Right renal pelvis (tissue), 4 donors: ENCODE results near the gene HMCN2. TPM values are rescaled to one million over a fixed set of nuclear protein-coding genes. Genes with fewer than 3 reads are reported as not detected.

Experiments used
- DNase-seq, 4 donors: peaks; one replicate each; pipeline ENCODE4 v3.0.0-alpha.2; 2013; ENCODE audit warnings: low read depth in 4 of 4, low spot score in 3 of 4, missing footprints in 1 of 4
- polyA plus RNA-seq, 4 donors: library from polyadenylated mRNA; unstranded; fragments of 120-200 nt; gene quantifications; one replicate each; pipeline ENCODE4 v1.2.1, GENCODE V29; 2013; ENCODE audit not compliant: insufficient read length in 4 of 4

Gene HMCN2
- polyA plus RNA-seq, 4 donors = 0.50 to 1.6 (median 0.79) TPM

GRCh38 chr9:130341839-130342713 is 76.5 kb downstream of the HMCN2 start:
- no peak for DNase-seq

- no peak for DNase-seq
Observed at GRCh38 chr9:130342714-130343085, 77.1 kb downstream of the HMCN2 start.

GRCh38 chr9:130343445-130343918 is 77.9 kb downstream of the HMCN2 start:
- DNase-seq = no peak

GRCh38 chr9:130344366-130344765 is 78.8 kb downstream of the HMCN2 start:
- DNase-seq = no peak

GRCh38 chr9:130345009-130345896 is 79.7 kb downstream of the HMCN2 start:
- no peak for DNase-seq

GRCh38 chr9:130345897-130346385 is 80.4 kb downstream of the HMCN2 start:
- no peak for DNase-seq

- DNase-seq = no peak
Observed at GRCh38 chr9:130346431-130346830, 80.9 kb downstream of the HMCN2 start.

- no peak for DNase-seq
Observed at GRCh38 chr9:130347036-130347435, 81.5 kb downstream of the HMCN2 start.

GRCh38 chr9:130347931-130348330 is 82.4 kb downstream of the HMCN2 start:
- DNase-seq = no peak

- DNase-seq = no peak
Observed at GRCh38 chr9:130348341-130348740, 82.8 kb downstream of the HMCN2 start.

- no peak for DNase-seq
Observed at GRCh38 chr9:130348881-130349280, 83.3 kb downstream of the HMCN2 start.

- DNase-seq = no peak
Observed at GRCh38 chr9:130349398-130349797, 83.8 kb downstream of the HMCN2 start.

GRCh38 chr9:130351343-130351742 is 85.8 kb downstream of the HMCN2 start:
- DNase-seq = no peak

GRCh38 chr9:130352081-130352480 is 86.5 kb downstream of the HMCN2 start:
- DNase-seq = no peak

- no peak for DNase-seq
Observed at GRCh38 chr9:130352586-130353285, 87.2 kb downstream of the HMCN2 start.

GRCh38 chr9:130354378-130354777 is 88.8 kb downstream of the HMCN2 start:
- DNase-seq = no peak

GRCh38 chr9:130354806-130355205 is 89.2 kb downstream of the HMCN2 start:
- DNase-seq = no peak

GRCh38 chr9:130356033-130356432 is 90.5 kb downstream of the HMCN2 start:
- no peak for DNase-seq

GRCh38 chr9:130356877-130357584 is 91.5 kb downstream of the HMCN2 start:
- DNase-seq = no peak

GRCh38 chr9:130358928-130359327 is 93.4 kb downstream of the HMCN2 start:
- DNase-seq = no peak
